PFSK-1 (cell line): Measurements from ENCODE around the gene STAT1.

Experiments used
- FOXP2 ChIP-seq: optimal IDR thresholded peaks from 2 replicates; pipeline ENCODE3; 2011; ENCODE audit warnings: borderline replicate concordance, control low read depth, inconsistent platforms; ENCODE audit not compliant: insufficient read depth; ENCODE audit errors: extremely low read length, extremely low read depth
- POLR2AphosphoS5 ChIP-seq: IDR thresholded peaks from 2 replicates; pipeline ENCODE4 v1.6.1; 2012; ENCODE audit warnings: low read depth, mild to moderate bottlenecking, control low read depth, low read length, moderate library complexity
- REST ChIP-seq, 2 experiments: IDR thresholded peaks; 2 replicates each; pipeline versions ENCODE4 v1.6.1 to v1.8.0; 2011 to 2012; ENCODE audit warnings: low read depth in 2 of 2, low read length in 2 of 2, control low read depth in 1 of 2, inconsistent platforms in 1 of 2, mild to moderate bottlenecking in 1 of 2, moderate library complexity in 1 of 2; ENCODE audit not compliant: insufficient read depth in 1 of 2
- SIN3A ChIP-seq: IDR thresholded peaks from 2 replicates; pipeline ENCODE4 v1.6.1; 2012; ENCODE audit warnings: mild to moderate bottlenecking, low read length, moderate library complexity, borderline replicate concordance; ENCODE audit not compliant: insufficient read depth
- TAF1 ChIP-seq: IDR thresholded peaks from 2 replicates; pipeline ENCODE4 v1.6.1; 2012; ENCODE audit warnings: low read length, control low read depth, borderline replicate concordance; ENCODE audit not compliant: insufficient read depth

Gene STAT1

GRCh38 chr2:190981733-190982132 is 32.2 kb downstream of the STAT1 start:
- no peak for TF ChIP-seq FOXP2

- TF ChIP-seq SIN3A (no peak), FOXP2 (no peak), REST (IDR thresholded peaks at IDR 0.05; ENCODE audit: insufficient read depth in 1 of 2, low read depth in 2 of 2, low read length in 2 of 2) (no peak), POLR2AphosphoS5 (no peak)
These were observed 32.6 kb downstream of the STAT1 start for GRCh38 chr2:190981333-190981732.

DNA sequence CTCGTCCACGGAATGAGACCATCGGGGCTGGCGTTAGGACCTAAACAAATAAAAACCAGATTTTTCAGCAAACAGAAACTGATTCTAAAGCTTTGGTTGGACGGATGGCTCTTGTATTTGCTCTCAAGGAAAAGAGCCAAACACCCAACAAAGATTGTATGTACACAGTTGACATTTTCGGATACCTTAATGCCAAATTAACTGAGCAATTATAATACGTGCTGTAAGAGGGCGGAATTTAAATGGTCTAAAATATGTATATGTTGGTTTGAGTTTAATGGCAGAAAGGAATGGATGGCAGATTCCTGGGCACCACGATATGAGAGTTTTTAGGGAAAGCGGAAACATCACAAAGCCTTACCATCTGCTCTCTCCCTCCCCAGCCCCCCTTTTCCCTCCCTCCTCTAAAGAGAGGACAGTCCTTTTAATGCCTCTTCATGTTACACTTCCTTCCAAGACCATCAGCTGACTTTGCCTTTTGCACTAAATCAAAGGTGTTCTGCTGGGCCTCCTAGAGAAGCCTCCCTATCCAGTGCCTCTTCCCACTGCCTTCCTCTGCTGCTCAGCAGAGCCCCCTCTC is 33.3 kb downstream of the STAT1 start:
- TF ChIP-seq SIN3A (no peak), POLR2AphosphoS5 (no peak), TAF1 (no peak), REST (IDR thresholded peaks at IDR 0.05; ENCODE audit: insufficient read depth in 1 of 2, low read depth in 2 of 2, low read length in 2 of 2) (no peak), FOXP2 (no peak)

GRCh38 chr2:190979906-190980629 is 33.9 kb downstream of the STAT1 start:
- TF ChIP-seq REST (IDR thresholded peaks at IDR 0.05; ENCODE audit: insufficient read depth in 1 of 2, low read depth in 2 of 2, low read length in 2 of 2), result peak in 1 of 2 experiments; percentile 61; a peak in 2 of 4 replicates
- TF ChIP-seq FOXP2, result peak; percentile 22
- TF ChIP-seq TAF1, result no peak
- no peak for TF ChIP-seq SIN3A
- no peak for TF ChIP-seq POLR2AphosphoS5

DNA sequence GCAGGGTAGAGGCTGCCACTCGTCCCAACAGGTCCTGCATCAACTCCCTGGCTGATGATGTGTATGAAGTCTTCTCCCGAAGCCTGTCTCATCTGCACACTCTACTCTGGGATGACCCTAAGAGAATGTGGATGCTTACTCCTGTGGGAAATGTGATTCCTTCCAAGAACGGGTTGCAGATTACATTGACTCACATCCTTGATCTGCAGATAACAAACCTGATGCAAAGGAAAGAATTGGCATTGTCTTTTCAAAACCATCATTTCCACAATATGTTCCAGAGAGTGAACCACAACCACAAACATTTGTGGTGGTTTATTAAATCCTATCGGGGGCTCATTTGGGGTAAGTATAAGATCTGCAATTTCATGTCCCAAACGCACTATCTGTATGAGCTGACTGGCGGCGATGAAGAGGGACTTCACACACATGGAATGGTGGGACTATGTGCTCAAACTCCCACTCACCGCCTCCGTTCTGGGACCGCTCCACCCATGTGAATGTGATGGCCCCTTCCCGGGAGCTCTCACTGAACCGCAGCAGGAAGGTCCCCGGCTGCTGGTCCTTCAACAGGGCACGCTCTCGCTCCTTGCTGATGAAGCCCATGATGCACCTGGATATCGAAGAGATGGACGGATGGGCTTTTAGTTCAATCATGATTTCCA is 35.5 kb downstream of the STAT1 start:
- TF ChIP-seq SIN3A (no peak), TAF1 (no peak), REST (IDR thresholded peaks at IDR 0.05; ENCODE audit: insufficient read depth in 1 of 2, low read depth in 2 of 2, low read length in 2 of 2) (no peak), POLR2AphosphoS5 (no peak), FOXP2 (no peak)
